RWPE2 (cell line): ENCODE data around the gene DYNC2H1.
A peak's percentile ranks its signal among the peaks of the same experiment; 100 is the strongest.

ENCODE experiments used
- ATAC-seq: fragments of 200-7000 bp; cut with Tn5 transposase; 3 replicates; pipeline ENCODE4 v1.9.1; 2021; ENCODE audit warnings: low read depth
- DNase-seq: peaks from one replicate; pipeline ENCODE4 v3.0.0-alpha.2; 2020; ENCODE audit warnings: low spot score
- H3K27ac ChIP-seq: fragments of 450-650 bp; 2 replicates; pipeline ENCODE4 v1.5.1; 2017; ENCODE audit warnings: mild to moderate bottlenecking; ENCODE audit not compliant: poor library complexity, severe bottlenecking
- H3K27me3 ChIP-seq: fragments of 250-450 bp; sonication (Bioruptor Pico); 2 replicates; pipeline ENCODE4 v1.5.1; 2021; ENCODE audit warnings: mild to moderate bottlenecking, moderate library complexity; ENCODE audit not compliant: insufficient read depth, poor library complexity, severe bottlenecking
- H3K36me3 ChIP-seq: fragments of 250-450 bp; sonication (Bioruptor Pico); 2 replicates; pipeline ENCODE4 v1.5.1; 2020; ENCODE audit warnings: low read depth, mild to moderate bottlenecking, moderate library complexity
- H3K4me1 ChIP-seq: fragments of 250-450 bp; sonication (Bioruptor Pico); 2 replicates; pipeline ENCODE4 v1.5.1; 2021; ENCODE audit warnings: mild to moderate bottlenecking, moderate library complexity; ENCODE audit not compliant: insufficient read depth, poor library complexity, severe bottlenecking
- H3K4me3 ChIP-seq: fragments of 250-450 bp; sonication (Bioruptor Pico); 2 replicates; pipeline ENCODE4 v1.5.1; 2021; ENCODE audit warnings: mild to moderate bottlenecking, moderate library complexity; ENCODE audit not compliant: severe bottlenecking
- H3K9me3 ChIP-seq: fragments of 250-450 bp; sonication (Bioruptor Pico); 2 replicates; pipeline ENCODE4 v1.5.1; 2021; ENCODE audit warnings: mild to moderate bottlenecking, moderate library complexity; ENCODE audit not compliant: severe bottlenecking
- CTCF ChIP-seq: fragments of 450-650 bp; IDR thresholded peaks from one replicate; pipeline ENCODE4 v1.5.1; 2017; ENCODE audit warnings: mild to moderate bottlenecking, moderate library complexity; ENCODE audit not compliant: poor library complexity, severe bottlenecking

The DYNC2H1 gene

GRCh38 chr11:103315248-103315647, 206.0 kb downstream of the DYNC2H1 start:
- H3K27ac ChIP-seq: no peak overlapping the region
- ATAC-seq (no peak), DNase-seq (no peak)
- no peak for TF ChIP-seq CTCF
- H3K36me3 ChIP-seq: peaks cover 5% of the 10 kb centered on the region
- no peak overlapping the region for H3K4me3 ChIP-seq
- H3K9me3 ChIP-seq: no peaks in the 10 kb centered on the region
- no peaks in the 10 kb centered on the region for H3K27me3 ChIP-seq
- H3K4me1 ChIP-seq: no peaks in the 10 kb centered on the region

- Histone ChIP-seq H3K27me3 (no peaks in the 10 kb centered on the region), H3K4me1 (no peaks in the 10 kb centered on the region), H3K27ac (no peak overlapping the region), H3K36me3 (peaks cover 6% of the 10 kb centered on the region), H3K9me3 (no peaks in the 10 kb centered on the region), H3K4me3 (no peak overlapping the region)
- DNase-seq (no peak), ATAC-seq (0 out of 3 replicates have a peak, but pooled peaks have one; percentile 17)
- no peak for TF ChIP-seq CTCF
These were observed 207.9 kb downstream of the DYNC2H1 start for GRCh38 chr11:103317118-103317517.

GRCh38 chr11:103322821-103323220, 213.6 kb downstream of the DYNC2H1 start:
- Histone ChIP-seq H3K36me3 (peaks cover 6% of the 10 kb centered on the region), H3K27ac (no peak overlapping the region), H3K4me1 (no peaks in the 10 kb centered on the region), H3K9me3 (no peaks in the 10 kb centered on the region), H3K27me3 (no peaks in the 10 kb centered on the region), H3K4me3 (no peak overlapping the region)
- no peak for TF ChIP-seq CTCF
- ATAC-seq (no peak), DNase-seq (no peak)

GRCh38 chr11:103325686-103326069, 216.5 kb downstream of the DYNC2H1 start:
- H3K36me3 ChIP-seq: peaks cover 6% of the 10 kb centered on the region
- H3K9me3 ChIP-seq: no peaks in the 10 kb centered on the region
- ATAC-seq: no peak
- H3K27me3 ChIP-seq: no peaks in the 10 kb centered on the region
- H3K4me3 ChIP-seq: no peak overlapping the region
- no peak for DNase-seq
- H3K27ac ChIP-seq: no peak overlapping the region
- no peaks in the 10 kb centered on the region for H3K4me1 ChIP-seq
- no peak for TF ChIP-seq CTCF

- Histone ChIP-seq H3K27ac (no peak overlapping the region), H3K4me1 (no peaks in the 10 kb centered on the region), H3K36me3 (peaks cover 6% of the 10 kb centered on the region), H3K9me3 (no peaks in the 10 kb centered on the region), H3K4me3 (no peak overlapping the region), H3K27me3 (no peaks in the 10 kb centered on the region)
- TF ChIP-seq CTCF: peak; percentile 89
- ATAC-seq: peak; percentile 69
- no peak for DNase-seq
These were observed 217.0 kb downstream of the DYNC2H1 start for GRCh38 chr11:103326070-103326794.
